Caco-2 (cell line): ENCODE data around the gene PPP1R14D. TPM values are rescaled to one million over a fixed set of nuclear protein-coding genes. Genes with fewer than 3 reads are reported as not detected.

Source experiments
- BruUV-seq: library from RNA; stranded (reverse); fragments of 400-500 nt; replicated peaks from 2 replicates; lab custom pipeline; 2021; lab: Mats Ljungman, UMichigan
- CTCF ChIA-PET: fragments of 300-600 bp; sonication (Branson Sonifier 250); formaldehyde crosslinking; loops from one replicate; lab custom pipeline; 2022; ENCODE audit warnings: antibody characterized with exemption; lab: Charles Lee
- POLR2A ChIA-PET: fragments of 300-600 bp; sonication (Branson Sonifier 250); formaldehyde crosslinking; loops from one replicate; lab custom pipeline; 2022; ENCODE audit warnings: antibody characterized with exemption; lab: Charles Lee
- DNase-seq, 2 experiments: peaks; one replicate each; pipeline versions ENCODE4 v3.0.0 to v3.0.0-alpha.2; 2020 to 2022
- H3K27me3 ChIP-seq: replicated peaks from 2 replicates; pipeline ENCODE4 v1.6.0; 2011; ENCODE audit warnings: low read length; ENCODE audit not compliant: control insufficient read depth, insufficient read depth
- H3K36me3 ChIP-seq: 2 replicates; pipeline ENCODE4 v1.5.1; 2011; ENCODE audit warnings: low read length; ENCODE audit not compliant: control insufficient read depth, insufficient read depth
- H3K4me1 ChIP-seq: fragments of 250-450 bp; sonication (Bioruptor Pico); 2 replicates; pipeline ENCODE4 v1.5.1; 2020; ENCODE audit warnings: mild to moderate bottlenecking
- H3K4me3 ChIP-seq: 2 replicates; pipeline ENCODE4 v1.5.1; 2011; ENCODE audit warnings: low read depth, mild to moderate bottlenecking, control low read depth, low read length
- H3K9me3 ChIP-seq: fragments of 250-450 bp; sonication (Bioruptor Pico); 2 replicates; pipeline ENCODE4 v1.5.1; 2020; ENCODE audit warnings: mild to moderate bottlenecking, moderate library complexity
- H3K27ac Mint-ChIP-seq: one replicate; pipeline ENCODE4 v1.8.0; 2022; ENCODE audit warnings: mixed read lengths; ENCODE audit not compliant: unreplicated experiment
- H3K27me3 Mint-ChIP-seq: one replicate; pipeline ENCODE4 v1.8.0; 2022; ENCODE audit warnings: mixed read lengths; ENCODE audit not compliant: insufficient read depth, unreplicated experiment
- H3K36me3 Mint-ChIP-seq: one replicate; pipeline ENCODE4 v1.8.0; 2022; ENCODE audit warnings: mild to moderate bottlenecking, mixed read lengths; ENCODE audit not compliant: insufficient read depth, unreplicated experiment
- H3K4me1 Mint-ChIP-seq: one replicate; pipeline ENCODE4 v1.8.0; 2022; ENCODE audit warnings: low read depth, mixed read lengths; ENCODE audit not compliant: unreplicated experiment
- H3K4me3 Mint-ChIP-seq: one replicate; pipeline ENCODE4 v1.8.0; 2022; ENCODE audit warnings: mild to moderate bottlenecking, moderate library complexity, mixed read lengths; ENCODE audit not compliant: unreplicated experiment
- H3K9me3 Mint-ChIP-seq: one replicate; pipeline ENCODE4 v1.8.0; 2022; ENCODE audit warnings: mixed read lengths; ENCODE audit not compliant: unreplicated experiment
- CTCF ChIP-seq, 2 experiments: fragments of 200-600 bp in 1 of 2; IDR thresholded peaks; 1 replicate in 1 of 2; 2 replicates in 1 of 2; pipeline versions ENCODE4 v1.5.1 to v1.8.0; 2011 to 2022; ENCODE audit warnings: antibody characterized with exemption in 1 of 2, control low read depth in 1 of 2, inconsistent platforms in 1 of 2, low read depth in 1 of 2, low read length in 1 of 2, mild to moderate bottlenecking in 1 of 2, moderate library complexity in 1 of 2; ENCODE audit not compliant: insufficient read depth in 1 of 2, severe bottlenecking in 1 of 2, unreplicated experiment in 1 of 2
- intact Hi-C: fragments of 100-400 bp; cut with micrococcal nuclease; formaldehyde crosslinking; loops from one replicate; pipeline ENCODE4 v1.10.0; 2022; ENCODE audit not compliant: unreplicated experiment
- total RNA-seq: library from RNA; stranded (reverse); gene quantifications from 2 replicates; pipeline ENCODE4 v1.2.3, GENCODE V29; 2022

Gene PPP1R14D
- total RNA-seq, 1 experiment from 2014 or later, result 0.43 TPM

GRCh38 chr15:40769274-40770146 is 59.0 kb downstream of the PPP1R14D start, which contains the start of gene C15orf62:
Gene C15orf62 (plus strand): TSS chr15:40769980. CDS start chr15:40770496, 516 bp downstream.
- peaks cover 40% of the 10 kb centered on the region for H3K36me3 Mint-ChIP-seq
- ChIA-PET POLR2A (no interaction called here), CTCF (interaction anchor here (1.4 kb wide), 1 partner anchor 16 kb away, joined by 3 read pairs; no protein-coding TSS in a partner anchor)
- H3K27ac Mint-ChIP-seq, result no peak within 1 kb of the TSS
- Histone ChIP-seq H3K4me1 (no peaks in the 10 kb centered on the region), H3K27me3 (no peaks in the 10 kb centered on the region), H3K9me3 (no peaks in the 10 kb centered on the region), H3K36me3 (peaks cover 1% of the 10 kb centered on the region; the same call in 1 of the 2 replicates), H3K4me3 (no peak within 1 kb of the TSS)
- TF ChIP-seq CTCF (IDR thresholded peaks at IDR 0.05; ENCODE audit: insufficient read depth in 1 of 2, low read depth in 1 of 2, low read length in 1 of 2, severe bottlenecking in 1 of 2, unreplicated experiment in 1 of 2), result no peak
- no peaks in the 10 kb centered on the region for H3K27me3 Mint-ChIP-seq
- H3K4me1 Mint-ChIP-seq, result peaks cover 11% of the 10 kb centered on the region
- DNase-seq, result no peak
- no peak within 1 kb of the TSS for H3K4me3 Mint-ChIP-seq
- BruUV-seq, result no TSS peak
- H3K9me3 Mint-ChIP-seq, result no peaks in the 10 kb centered on the region
- intact Hi-C loops, result loop anchor here (10.0 kb wide), 1 partner anchor 205 kb away; the partner anchor contains the start of genes CCDC32 and RPUSD2

- no peak for DNase-seq
- BruUV-seq, result no TSS peak
- intact Hi-C loops, result loop anchor here (10.0 kb wide), 1 partner anchor 204 kb away; the partner anchor contains the start of genes CCDC32 and RPUSD2
- Mint-ChIP-seq H3K27me3 (no peaks in the 10 kb centered on the region), H3K9me3 (no peaks in the 10 kb centered on the region), H3K36me3 (peaks cover 47% of the 10 kb centered on the region), H3K4me1 (peaks cover 11% of the 10 kb centered on the region), H3K27ac (no peak overlapping the region), H3K4me3 (no peak overlapping the region)
- Histone ChIP-seq H3K9me3 (no peaks in the 10 kb centered on the region), H3K36me3 (peaks cover 1% of the 10 kb centered on the region; the same call in 1 of the 2 replicates), H3K4me3 (no peak overlapping the region), H3K27me3 (no peaks in the 10 kb centered on the region), H3K4me1 (no peaks in the 10 kb centered on the region)
- no peak for TF ChIP-seq CTCF (IDR thresholded peaks at IDR 0.05; ENCODE audit: insufficient read depth in 1 of 2, low read depth in 1 of 2, low read length in 1 of 2, severe bottlenecking in 1 of 2, unreplicated experiment in 1 of 2)
- CTCF ChIA-PET, result no interaction called here
- POLR2A ChIA-PET, result no interaction called here
Observed at GRCh38 chr15:40768521-40769273, 59.8 kb downstream of the PPP1R14D start.
